ENCODE results near the gene FOXR1.

GRCh38 chr11:118956847-118957469 is 14.6 kb upstream of the FOXR1 start:
- no peak for TF ChIP-seq POLR2A (IDR thresholded peaks at IDR 0.05)
- no peak for TF ChIP-seq CTCF (IDR thresholded peaks at IDR 0.05)
- no peak for TF ChIP-seq POLR2AphosphoS5 (IDR thresholded peaks at IDR 0.05)

Data from suprapubic skin (tissue), 4 donors.